Mononuclear cell (primary cell): Measurements from ENCODE around the gene SERPINA6. TPM values are rescaled to one million over a fixed set of nuclear protein-coding genes. Genes with fewer than 3 reads are reported as not detected.
"Not testable (repeated sequence)": the region's sequence is repeated elsewhere in the genome, so short reads cannot be mapped to it uniquely, and the experiment has no call there.

Experiments used
- H3K27me3 ChIP-seq: 2 replicates; pipeline ENCODE4 v1.6.0; 2011; ENCODE audit warnings: low read length, control low read depth; ENCODE audit not compliant: insufficient read depth
- H3K4me1 ChIP-seq: 2 replicates; pipeline ENCODE4 v1.5.1; 2011; ENCODE audit warnings: mild to moderate bottlenecking, low read length, control low read depth; ENCODE audit not compliant: insufficient read depth
- H3K4me3 ChIP-seq: 2 replicates; pipeline ENCODE4 v1.5.1; 2011; ENCODE audit warnings: mild to moderate bottlenecking, low read length, moderate library complexity
- H3K9me3 ChIP-seq: 2 replicates; pipeline ENCODE4 v1.5.1; 2011; ENCODE audit warnings: low read depth, mild to moderate bottlenecking, control low read depth, low read length
- total RNA-seq: library from RNA; depleted of rRNA; stranded (reverse); fragments of >200 nt; gene quantifications from one replicate; pipeline ENCODE4 v1.2.3, GENCODE V29; 2012

Gene SERPINA6
- total RNA-seq, 1 donor: not detected

DNA sequence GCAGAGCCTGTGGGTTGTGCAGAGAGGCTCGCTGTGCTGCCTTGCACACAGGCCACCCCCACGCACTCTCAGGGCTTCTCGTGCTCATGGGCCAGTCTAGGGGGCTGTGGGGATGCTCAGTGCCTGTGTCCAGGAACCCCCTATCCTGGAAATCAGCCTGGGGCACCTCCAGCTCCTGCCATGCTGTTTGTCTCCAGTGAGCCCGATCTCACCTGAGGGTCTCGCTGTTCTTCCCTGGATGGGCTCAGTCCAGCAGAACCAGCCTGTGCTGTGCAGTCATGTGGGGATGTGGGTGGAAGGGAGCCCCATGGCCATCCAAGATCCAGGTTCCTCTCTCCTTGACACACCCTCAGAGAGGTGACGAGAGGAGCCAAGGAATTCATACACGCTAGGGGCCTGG, 38.5 kb upstream of the SERPINA6 start:
- Histone ChIP-seq H3K4me3 (no peak overlapping the region), H3K27me3 (peaks cover 10% of the 10 kb centered on the region)

DNA sequence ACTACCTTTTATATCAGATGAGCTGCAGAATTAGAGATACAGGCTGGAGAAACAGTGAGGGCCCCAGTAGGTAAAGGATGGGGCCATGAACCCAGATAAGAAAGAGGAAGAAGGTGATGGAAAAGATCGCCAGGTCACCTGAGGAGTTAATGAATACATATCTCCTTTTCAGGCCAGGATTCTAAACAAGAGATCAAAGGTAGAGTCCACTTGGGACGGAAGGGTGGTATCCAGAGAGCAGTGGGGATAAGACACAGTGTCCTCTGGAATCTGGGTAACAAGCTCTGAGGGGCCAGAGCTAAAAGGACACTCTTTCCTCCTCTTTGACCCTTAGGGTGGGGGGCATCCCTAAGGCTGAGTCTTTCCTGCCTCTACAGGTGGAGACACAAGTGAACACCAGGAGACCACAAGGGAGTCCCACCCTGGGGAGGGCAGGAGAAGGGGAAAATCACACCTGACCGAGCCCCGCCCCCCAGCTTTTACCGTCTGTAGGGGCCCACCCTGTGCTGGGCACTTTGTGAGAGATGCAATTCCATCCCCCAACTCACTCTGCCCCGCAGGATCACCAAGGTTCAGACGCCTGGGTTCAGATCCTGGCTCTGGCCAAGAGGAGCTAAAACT, 37.9 kb upstream of the SERPINA6 start:
- Histone ChIP-seq H3K9me3 (no peaks in the 10 kb centered on the region), H3K4me3 (no peak overlapping the region), H3K4me1 (no peaks in the 10 kb centered on the region), H3K27me3 (peaks cover 11% of the 10 kb centered on the region)

More for the DNA sequence above, 38.5 kb upstream of the SERPINA6 start:
- no peaks in the 10 kb centered on the region for H3K4me1 ChIP-seq
- H3K9me3 ChIP-seq: no peaks in the 10 kb centered on the region

DNA sequence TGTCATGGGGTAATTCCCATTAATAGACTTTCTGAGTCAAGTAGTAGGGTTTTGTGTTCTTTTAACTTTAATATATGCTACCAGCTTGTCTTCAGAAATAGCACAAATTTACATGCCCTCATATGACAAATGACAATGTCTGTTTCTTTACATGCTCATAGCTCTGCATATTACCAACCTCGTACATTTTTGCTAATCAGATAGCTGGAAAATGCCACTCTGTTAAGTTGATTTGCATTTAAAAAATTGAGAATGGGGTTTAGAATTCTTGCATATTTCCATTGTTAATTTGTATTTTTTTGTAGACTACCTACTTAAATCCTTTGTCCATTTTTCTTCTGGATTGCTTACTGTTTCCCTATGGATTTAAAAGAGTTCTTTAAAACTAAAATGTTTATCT, 34.0 kb upstream of the SERPINA6 start:
- no peaks in the 10 kb centered on the region for H3K4me1 ChIP-seq
- peaks cover 11% of the 10 kb centered on the region for H3K27me3 ChIP-seq
- no peak overlapping the region for H3K4me3 ChIP-seq
- H3K9me3 ChIP-seq: no peaks in the 10 kb centered on the region

DNA sequence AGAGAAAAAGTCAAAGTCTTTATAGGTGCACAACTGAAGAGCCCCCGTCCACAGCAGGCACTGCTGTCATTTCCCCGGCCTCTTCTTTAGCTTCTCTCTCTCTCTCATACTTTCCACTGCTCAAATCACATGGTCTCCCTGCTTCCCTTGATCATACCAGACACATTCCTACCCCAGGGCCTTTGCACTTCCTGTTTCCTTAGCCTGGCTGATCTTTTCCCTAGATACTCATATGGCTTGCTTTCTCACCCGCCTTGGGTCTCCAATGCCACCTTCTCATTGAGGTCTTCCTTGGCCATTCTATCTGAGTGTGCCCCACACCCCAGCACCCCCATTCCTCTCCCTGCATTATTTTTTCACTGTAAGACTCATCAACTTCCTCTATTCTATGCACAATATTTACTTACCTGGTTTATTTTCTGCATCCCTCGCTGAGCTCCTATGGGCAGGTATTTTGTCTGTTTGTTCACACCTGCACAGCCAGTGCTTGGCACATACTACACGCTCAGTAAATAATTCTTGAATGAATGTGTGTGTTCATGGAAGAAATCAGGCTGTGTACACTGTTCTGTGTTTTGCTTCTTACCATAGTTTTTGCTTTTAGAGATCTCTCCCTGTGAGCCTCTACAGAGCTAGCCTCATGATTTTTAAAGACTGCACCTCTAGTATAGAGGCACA, 33.4 kb upstream of the SERPINA6 start:
- H3K4me3 ChIP-seq: no peak overlapping the region
- H3K4me1 ChIP-seq: no peaks in the 10 kb centered on the region
- H3K27me3 ChIP-seq: peaks cover 11% of the 10 kb centered on the region
- H3K9me3 ChIP-seq: no peaks in the 10 kb centered on the region

DNA sequence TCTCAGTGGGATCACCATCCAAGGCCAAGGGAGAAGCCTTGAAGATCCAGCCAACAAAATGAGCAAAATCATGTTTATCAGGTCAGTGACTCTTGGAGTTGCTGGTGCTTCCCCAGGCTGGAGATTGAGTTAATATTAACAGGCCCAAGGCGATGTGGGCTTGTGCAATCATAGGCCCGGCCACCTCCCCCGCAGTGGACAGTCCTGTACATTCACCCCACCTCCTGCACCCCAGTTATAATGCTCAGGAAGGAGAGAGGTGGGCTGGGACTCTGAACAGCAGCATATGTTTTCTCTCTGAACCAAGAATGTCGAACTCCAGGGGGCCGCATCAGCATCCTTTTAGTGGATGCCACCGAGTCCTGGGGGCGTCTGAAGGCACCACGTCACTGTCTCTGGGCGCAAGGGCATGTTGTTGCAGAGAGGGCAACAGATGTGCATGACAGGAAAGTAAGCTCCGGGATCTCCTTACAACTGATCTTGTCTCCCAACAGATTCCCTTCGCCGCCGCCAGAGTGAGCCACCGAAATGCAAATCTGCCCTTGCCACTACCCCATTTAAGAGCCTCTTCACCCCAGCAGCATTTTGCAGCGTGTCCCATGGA, 32.2 kb upstream of the SERPINA6 start:
- no peak overlapping the region for H3K4me3 ChIP-seq
- H3K27me3 ChIP-seq: peaks cover 11% of the 10 kb centered on the region
- H3K9me3 ChIP-seq: no peaks in the 10 kb centered on the region
- H3K4me1 ChIP-seq: no peaks in the 10 kb centered on the region

DNA sequence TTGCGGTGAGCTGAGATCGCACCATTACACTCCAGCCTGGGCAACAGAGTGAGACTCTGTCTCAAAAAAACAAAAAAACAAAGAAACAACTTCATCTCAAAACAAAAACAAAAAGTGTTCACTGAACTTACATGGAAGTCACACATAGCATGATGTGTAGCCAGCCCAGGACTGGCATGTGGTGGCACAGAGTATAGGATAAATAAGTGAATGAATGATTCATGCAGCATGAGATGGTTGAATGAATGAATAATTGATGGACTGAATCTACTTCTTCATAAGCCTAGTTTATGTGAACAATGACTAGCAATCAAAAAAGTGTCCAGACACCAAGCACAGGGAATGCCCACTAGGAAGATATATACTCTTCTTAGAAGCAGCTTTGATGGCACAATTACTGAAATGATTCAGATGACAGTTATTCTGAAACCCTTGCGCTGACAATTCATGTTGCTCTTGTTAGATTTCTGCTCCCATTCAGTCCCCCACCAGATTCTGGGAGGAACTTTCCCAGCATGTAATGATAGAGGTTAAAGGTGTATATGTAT, 31.6 kb upstream of the SERPINA6 start:
- Histone ChIP-seq H3K9me3 (no peaks in the 10 kb centered on the region), H3K4me3 (no peak overlapping the region), H3K4me1 (no peaks in the 10 kb centered on the region), H3K27me3 (peaks cover 11% of the 10 kb centered on the region)

DNA sequence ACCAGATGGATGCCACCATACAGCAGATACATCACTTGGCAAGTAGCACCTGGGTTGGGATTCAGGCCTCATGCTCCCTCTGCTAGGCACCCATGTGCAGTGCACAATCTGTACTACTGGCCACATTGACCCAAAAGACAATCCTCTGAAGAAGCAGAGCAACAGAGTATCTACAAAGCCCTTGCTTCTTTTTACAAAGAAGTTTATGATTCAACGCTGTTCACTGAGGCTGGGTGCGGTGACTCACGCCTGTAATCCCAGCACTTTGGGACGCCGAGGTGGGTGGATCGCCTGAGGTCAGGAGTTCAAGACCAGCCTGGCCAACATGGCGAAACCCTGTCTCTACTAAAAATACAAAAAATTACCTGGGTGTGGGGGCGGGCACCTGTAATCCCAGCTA, 31.1 kb upstream of the SERPINA6 start:
- not testable (repeated sequence) for H3K9me3 ChIP-seq, H3K4me1 ChIP-seq, H3K4me3 ChIP-seq
- peaks cover 11% of the 10 kb centered on the region for H3K27me3 ChIP-seq

DNA sequence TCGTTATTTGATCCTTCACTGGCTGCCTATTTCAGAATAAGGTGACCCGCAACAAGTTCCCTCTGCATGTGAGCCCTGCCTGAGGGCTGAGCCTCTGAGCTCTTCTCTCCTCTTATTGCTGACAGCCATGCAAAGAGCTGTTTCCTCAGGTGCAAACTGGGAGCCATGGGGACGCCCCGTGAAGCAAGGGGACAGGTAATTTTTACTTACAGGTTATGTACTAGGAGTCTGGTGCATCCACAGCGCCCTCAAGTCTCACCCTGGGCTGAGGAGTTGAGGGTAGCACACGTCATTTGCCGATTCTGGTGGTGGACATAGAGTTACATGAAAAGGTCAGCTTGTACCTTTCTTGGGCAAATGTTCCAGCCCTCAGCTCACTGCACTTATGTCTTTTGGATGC, 26.1 kb upstream of the SERPINA6 start:
- Histone ChIP-seq H3K4me1 (no peaks in the 10 kb centered on the region), H3K9me3 (no peaks in the 10 kb centered on the region), H3K27me3 (no peaks in the 10 kb centered on the region), H3K4me3 (no peak overlapping the region)

DNA sequence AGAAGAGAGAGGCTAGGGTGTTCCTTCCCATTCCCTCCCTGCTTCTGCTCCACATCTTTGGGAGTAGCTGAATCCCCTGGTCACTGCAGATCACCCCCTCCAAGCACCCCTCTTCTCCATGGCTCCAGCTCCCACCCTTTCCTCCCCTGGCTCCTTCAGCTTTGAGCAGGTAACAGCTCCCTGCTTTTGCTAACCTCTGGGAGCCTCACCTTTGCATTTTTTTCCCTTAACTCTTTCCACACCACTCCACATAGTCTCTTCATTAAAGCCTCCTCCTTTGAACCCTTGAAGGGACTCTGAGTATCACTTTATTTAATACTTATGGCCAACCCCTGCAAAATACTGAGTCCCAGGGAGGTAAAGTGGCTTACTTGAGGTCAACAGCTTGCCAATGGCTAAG, 25.7 kb upstream of the SERPINA6 start:
- Histone ChIP-seq H3K4me3 (no peak overlapping the region), H3K27me3 (no peaks in the 10 kb centered on the region), H3K4me1 (no peaks in the 10 kb centered on the region), H3K9me3 (no peaks in the 10 kb centered on the region)

DNA sequence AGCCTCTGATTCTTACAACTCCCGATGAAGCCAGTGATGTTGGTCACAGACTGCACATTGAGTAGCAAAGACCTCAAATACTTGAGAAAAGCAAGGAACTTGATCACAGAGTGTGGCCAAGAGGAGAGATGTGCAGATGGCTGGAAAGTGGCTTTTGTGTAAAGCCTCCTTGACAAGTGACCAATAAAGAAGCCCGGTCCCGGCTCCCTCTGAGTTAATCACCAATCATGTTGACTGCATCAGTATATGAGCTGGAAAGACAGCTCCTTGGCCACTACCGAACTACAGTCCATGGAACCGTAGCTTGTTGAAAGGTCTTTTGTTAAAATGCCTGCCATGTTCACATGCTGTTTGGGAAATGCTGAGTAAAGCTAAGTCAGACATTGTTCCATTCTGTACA, 23.7 kb upstream of the SERPINA6 start:
- H3K4me1 ChIP-seq: peaks cover 19% of the 10 kb centered on the region
- H3K27me3 ChIP-seq: no peaks in the 10 kb centered on the region
- H3K4me3 ChIP-seq: no peak overlapping the region
- H3K9me3 ChIP-seq: no peaks in the 10 kb centered on the region

DNA sequence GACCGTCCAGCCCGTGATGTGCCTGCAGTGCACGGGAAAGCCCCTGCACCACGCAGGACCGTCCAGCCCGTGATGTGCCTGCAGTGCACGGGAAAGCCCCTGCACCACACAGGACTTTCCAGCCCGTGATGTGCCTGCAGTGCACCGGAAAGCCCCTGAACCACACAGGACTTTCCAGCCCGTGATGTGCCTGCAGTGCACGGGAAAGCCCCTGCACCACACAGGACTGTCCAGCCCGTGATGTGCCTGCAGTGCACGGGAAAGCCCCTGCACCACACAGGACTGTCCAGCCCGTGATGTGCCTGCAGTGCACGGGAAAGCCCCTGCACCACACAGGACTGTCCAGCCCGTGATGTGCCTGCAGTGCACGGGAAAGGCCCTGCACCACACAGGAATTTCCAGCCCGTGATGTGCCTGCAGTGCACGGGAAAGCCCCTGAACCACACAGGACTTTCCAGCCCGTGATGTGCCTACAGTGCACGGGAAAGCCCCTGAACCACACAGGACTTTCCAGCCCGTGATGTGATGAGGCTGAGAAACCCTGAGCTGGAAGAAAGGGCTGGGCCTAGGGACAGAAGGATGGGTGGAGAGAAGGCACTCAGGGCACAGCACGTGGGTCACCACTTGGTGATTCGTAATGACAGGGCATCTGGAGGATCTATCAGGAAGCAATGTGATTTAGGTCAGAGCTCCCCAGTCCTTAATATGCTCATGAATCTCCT, 23.1 kb upstream of the SERPINA6 start:
- peaks cover 23% of the 10 kb centered on the region for H3K4me1 ChIP-seq
- H3K4me3 ChIP-seq, H3K9me3 ChIP-seq, H3K27me3 ChIP-seq: not testable (repeated sequence)

DNA sequence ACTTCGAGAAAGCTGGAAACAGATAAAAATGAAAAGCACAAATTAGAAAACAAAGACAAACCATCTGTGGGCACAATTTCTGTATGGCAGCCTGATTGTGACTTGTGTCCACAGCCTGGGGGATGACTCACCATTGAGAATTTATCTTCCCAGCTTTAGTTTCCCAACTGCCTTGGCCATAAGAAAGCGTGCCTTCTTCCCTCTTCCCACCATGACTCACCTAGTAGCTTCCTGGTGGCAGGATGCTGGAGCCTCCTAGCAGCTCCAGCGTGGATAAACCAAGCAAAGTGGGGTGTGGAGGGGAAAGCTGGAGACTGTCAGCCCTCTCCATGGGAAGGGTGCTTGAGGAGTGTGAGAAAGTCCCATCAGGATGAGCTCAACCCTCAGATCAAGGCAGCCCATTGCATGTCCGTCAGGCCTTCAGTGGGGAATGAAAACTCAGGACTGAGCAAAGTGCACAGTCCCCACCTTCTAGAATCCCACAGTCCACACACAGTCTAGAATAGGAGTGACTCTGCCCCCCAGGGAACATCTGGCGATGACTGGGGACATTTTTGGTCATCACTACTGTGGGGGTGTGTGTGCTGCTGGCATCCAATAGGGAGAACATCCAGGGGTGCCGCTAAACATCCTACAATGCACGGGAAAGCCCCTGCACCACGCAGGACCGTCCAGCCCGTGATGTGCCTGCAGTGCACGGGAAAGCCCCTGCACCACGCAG, 22.4 kb upstream of the SERPINA6 start:
- Histone ChIP-seq H3K9me3 (no peaks in the 10 kb centered on the region), H3K4me3 (no peak overlapping the region), H3K4me1 (peaks cover 23% of the 10 kb centered on the region), H3K27me3 (no peaks in the 10 kb centered on the region)

DNA sequence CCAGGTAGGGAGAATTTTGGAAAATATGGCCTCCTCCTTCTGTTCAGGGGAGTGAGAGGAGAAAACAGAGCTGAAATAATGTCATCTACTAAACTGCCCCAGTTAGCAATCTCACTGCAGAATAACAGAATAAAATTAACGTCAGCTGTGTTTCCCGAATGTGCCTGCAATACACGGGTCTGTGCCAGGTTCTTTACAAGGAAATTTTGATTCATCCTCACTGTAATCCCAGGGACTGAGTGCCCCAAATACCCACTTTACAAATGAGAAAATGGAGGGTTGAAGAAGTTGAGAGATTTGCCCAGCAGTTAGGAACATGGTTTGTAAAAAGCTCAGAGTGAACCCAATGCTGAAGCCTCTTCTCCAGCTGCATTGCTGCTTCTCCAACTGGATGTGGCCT, 21.3 kb upstream of the SERPINA6 start:
- Histone ChIP-seq H3K27me3 (no peaks in the 10 kb centered on the region), H3K4me1 (peaks cover 23% of the 10 kb centered on the region), H3K9me3 (no peaks in the 10 kb centered on the region), H3K4me3 (no peak overlapping the region)

DNA sequence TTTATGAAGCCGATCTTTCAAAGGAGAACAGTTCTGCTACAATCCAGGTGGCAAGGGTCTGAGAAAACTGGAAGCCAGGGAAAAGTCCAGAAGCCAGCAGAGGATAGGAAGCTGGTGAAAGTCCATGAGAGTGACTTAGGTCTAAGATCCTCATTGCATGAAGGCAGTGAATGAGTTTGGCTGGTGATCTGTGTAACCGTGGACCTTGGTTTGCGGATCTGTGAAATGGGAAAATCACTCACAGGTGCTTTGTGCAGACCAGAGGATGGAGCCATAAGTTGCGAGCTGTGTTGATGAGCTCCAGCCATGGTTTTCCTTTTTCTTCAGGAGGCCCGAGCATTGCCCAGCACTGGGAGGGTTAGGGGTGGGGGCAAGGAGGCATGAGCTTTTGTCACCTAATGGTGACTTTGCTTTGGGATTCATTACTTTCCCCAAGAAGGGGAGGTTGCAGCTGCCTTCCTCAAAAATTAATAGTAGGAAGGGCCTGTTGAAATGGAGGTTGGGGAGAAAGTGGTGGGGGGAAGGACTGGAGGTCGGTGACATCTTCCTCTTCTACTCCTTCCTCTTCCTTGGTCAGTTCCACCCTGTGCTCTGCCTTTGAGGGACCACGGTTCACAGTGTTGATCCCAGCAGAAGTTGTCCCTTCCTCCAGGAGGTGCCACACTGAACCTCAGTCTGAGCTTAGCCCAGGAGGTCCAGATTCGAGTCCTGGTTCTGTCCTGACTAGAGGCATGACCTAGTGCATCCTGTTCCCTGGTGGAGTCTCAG, 20.3 kb upstream of the SERPINA6 start:
- Histone ChIP-seq H3K4me1 (peaks cover 23% of the 10 kb centered on the region), H3K4me3 (no peak overlapping the region), H3K9me3 (no peaks in the 10 kb centered on the region), H3K27me3 (no peaks in the 10 kb centered on the region)
